Memory B cell (primary cell): ENCODE data around the gene CD300LD.
A peak's percentile ranks its signal among the peaks of the same experiment; 100 is the strongest.

Experiments
- ATAC-seq: fragments of 150-1000 bp; cut with Tn5 transposase; 2 replicates; pipeline ENCODE4 v1.10.0; 2021; ENCODE audit warnings: low read depth, mild to moderate bottlenecking, moderate library complexity
- DNase-seq, 2 donors: peaks; one replicate each; pipeline ENCODE4 v3.0.0; 2022; ENCODE audit warnings: low spot score in 2 of 2
- H3K27ac Mint-ChIP-seq: one replicate; pipeline ENCODE4 v1.8.0; 2022; ENCODE audit warnings: mild to moderate bottlenecking, moderate library complexity, mixed read lengths
- H3K27me3 Mint-ChIP-seq: one replicate; pipeline ENCODE4 v1.8.0; 2022; ENCODE audit warnings: mixed read lengths
- H3K36me3 Mint-ChIP-seq: one replicate; pipeline ENCODE4 v1.8.0; 2022; ENCODE audit warnings: mild to moderate bottlenecking, mixed read lengths
- H3K4me1 Mint-ChIP-seq: one replicate; pipeline ENCODE4 v1.8.0; 2022; ENCODE audit warnings: mixed read lengths
- H3K4me3 Mint-ChIP-seq: one replicate; pipeline ENCODE4 v1.8.0; 2022; ENCODE audit warnings: mild to moderate bottlenecking, moderate library complexity, mixed read lengths
- H3K9me3 Mint-ChIP-seq: one replicate; pipeline ENCODE4 v1.8.0; 2022; ENCODE audit warnings: mixed read lengths

CD300LD gene

GRCh38 chr17:74601944-74602572, 10.0 kb upstream of the CD300LD start:
- DNase-seq (peak in 1 of 2 donors; percentile 20), ATAC-seq (no peak)
- Mint-ChIP-seq H3K9me3 (no peaks in the 10 kb centered on the region), H3K4me1 (peaks cover 40% of the 10 kb centered on the region), H3K36me3 (no peaks in the 10 kb centered on the region), H3K27ac (no peak overlapping the region), H3K27me3 (peaks cover 19% of the 10 kb centered on the region), H3K4me3 (no peak overlapping the region)

DNA sequence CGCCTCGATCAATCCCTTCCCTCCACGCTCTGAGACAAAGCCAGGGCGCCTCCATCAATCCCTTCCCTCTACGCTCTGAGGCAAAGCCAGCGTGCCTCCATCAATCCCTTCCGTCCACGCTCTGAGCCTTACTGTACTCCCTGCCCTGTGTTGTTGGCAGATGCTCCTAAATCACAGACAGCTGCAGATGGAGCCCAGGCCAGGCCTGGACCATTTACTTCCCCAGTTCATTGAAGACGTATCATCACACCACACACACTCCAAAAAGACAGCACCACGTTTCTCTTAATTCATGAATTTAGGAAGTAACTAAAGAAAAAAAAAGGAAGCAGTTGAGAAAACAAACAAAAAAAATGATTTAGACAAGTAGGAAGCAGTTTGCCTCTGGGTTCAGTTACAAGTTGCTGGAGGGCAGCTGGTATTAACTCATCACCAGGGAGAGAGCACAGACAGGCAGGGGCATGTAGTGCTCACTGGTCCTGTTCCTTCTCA, 7.4 kb upstream of the CD300LD start:
- no peak for DNase-seq
- peaks cover 14% of the 10 kb centered on the region for H3K27me3 Mint-ChIP-seq

GRCh38 chr17:74599023-74599399, 6.9 kb upstream of the CD300LD start:
- H3K9me3 Mint-ChIP-seq = peaks cover 3% of the 10 kb centered on the region
- DNase-seq (no peak), ATAC-seq (no peak)
- H3K27me3 Mint-ChIP-seq = peaks cover 14% of the 10 kb centered on the region
- H3K4me1 Mint-ChIP-seq = peaks cover 37% of the 10 kb centered on the region
- no peak overlapping the region for H3K4me3 Mint-ChIP-seq
- H3K27ac Mint-ChIP-seq = no peak overlapping the region
- no peaks in the 10 kb centered on the region for H3K36me3 Mint-ChIP-seq

More for the DNA sequence above, 7.4 kb upstream of the CD300LD start:
- peaks cover 3% of the 10 kb centered on the region for H3K9me3 Mint-ChIP-seq
- no peaks in the 10 kb centered on the region for H3K36me3 Mint-ChIP-seq
- peak overlapping the region; percentile 35 for H3K4me3 Mint-ChIP-seq
- H3K4me1 Mint-ChIP-seq = peaks cover 37% of the 10 kb centered on the region
- H3K27ac Mint-ChIP-seq = no peak overlapping the region
- peak; percentile 63 for ATAC-seq

DNA sequence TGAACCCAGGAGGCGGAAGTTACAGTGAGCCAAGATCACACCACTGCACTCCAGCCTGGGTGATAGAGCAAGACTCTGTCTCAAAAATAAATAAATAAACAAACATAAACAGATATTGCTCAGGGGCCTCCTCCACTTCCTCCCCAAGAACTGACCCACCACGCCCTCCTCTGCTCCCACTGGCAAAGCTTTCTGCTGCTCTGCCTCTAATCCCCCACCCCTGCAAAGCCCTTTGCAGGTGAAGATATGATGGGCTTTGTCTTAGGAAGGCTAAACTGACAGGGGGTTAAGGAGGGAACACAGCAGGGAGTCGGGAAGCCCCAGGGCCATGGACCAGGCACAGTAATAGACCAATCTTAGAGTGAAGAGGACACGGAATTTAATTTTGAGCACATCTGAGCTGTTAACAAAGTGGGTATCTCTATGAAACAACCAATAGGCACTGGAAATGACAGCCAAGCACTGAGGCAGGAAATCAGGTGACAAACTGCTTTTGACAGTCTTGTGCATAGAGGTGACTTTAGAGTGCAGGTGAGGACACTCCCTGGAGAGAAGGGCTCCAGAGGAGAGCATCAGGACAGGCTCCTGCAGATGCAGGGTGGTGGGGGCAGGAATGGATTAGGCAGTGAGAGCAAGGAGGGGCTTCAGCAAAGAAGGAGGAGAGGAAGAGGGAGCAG, 6.4 kb upstream of the CD300LD start:
- Mint-ChIP-seq H3K4me3 (peak overlapping the region; percentile 32), H3K4me1 (peaks cover 32% of the 10 kb centered on the region), H3K36me3 (no peaks in the 10 kb centered on the region), H3K27me3 (peaks cover 14% of the 10 kb centered on the region), H3K9me3 (peaks cover 3% of the 10 kb centered on the region), H3K27ac (no peak overlapping the region)
- DNase-seq (no peak), ATAC-seq (no peak)

- Mint-ChIP-seq H3K4me1 (peaks cover 31% of the 10 kb centered on the region), H3K4me3 (no peak overlapping the region), H3K27ac (no peak overlapping the region), H3K36me3 (no peaks in the 10 kb centered on the region), H3K27me3 (peaks cover 14% of the 10 kb centered on the region), H3K9me3 (peaks cover 3% of the 10 kb centered on the region)
- no peak for ATAC-seq
- no peak for DNase-seq
These were observed 5.1 kb upstream of the CD300LD start for GRCh38 chr17:74597069-74597790.

DNA sequence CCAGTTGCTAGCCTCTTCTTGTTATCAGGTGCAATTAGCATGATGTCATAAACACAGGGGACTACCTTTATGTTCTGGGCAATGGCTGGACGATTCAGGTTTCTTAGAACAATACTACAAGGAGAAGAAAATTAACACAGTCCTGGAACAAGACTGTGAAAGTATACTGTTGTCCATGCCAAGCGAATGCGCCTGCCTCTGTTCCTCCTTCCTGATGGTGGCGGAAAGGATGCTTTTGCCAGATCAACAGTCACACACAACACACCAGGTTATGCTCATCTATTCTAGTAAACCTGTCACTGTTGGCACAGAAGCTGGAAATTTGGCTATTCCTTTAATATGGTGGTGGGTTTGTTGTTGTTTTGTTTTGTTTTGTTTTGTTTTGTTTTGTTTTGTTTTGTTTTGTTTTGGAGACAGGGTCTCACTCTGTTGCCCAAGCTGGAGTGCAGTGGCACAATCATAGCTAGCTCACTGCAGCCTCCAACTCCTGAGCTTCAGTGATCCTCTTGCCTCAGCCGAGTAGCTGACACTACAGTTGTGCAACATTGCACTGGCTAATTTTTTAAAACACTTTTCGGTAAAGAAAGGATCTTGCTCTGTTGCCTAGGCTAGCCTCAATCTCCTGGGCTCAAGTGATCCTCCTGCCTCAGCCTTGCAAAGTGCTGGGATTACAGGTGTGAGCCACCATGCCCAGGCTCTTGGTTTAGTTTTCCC, 3.1 kb upstream of the CD300LD start:
- Mint-ChIP-seq H3K27ac (no peak overlapping the region), H3K27me3 (peaks cover 10% of the 10 kb centered on the region), H3K9me3 (peaks cover 3% of the 10 kb centered on the region), H3K4me3 (no peak overlapping the region), H3K36me3 (no peaks in the 10 kb centered on the region), H3K4me1 (peaks cover 27% of the 10 kb centered on the region)
- no peak for ATAC-seq
- DNase-seq = no peak

DNA sequence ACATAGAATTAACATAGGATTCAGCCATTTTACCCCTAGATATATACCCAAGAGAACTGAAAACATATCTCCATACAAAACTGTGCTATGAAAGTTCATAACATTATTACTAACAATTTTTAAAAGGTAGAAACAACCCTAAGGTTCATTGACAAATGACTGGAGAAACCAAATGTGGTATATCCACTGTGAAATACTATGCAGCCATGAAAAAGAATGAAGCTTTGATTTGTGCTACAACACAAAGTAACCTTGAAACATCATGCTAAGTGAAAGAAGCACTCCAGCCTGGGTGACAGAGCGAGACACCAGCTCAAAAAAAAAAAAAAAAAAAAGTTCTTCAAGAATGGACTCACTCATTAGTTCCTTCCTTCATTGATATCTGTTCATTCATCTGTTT, 580 bp downstream of the CD300LD start:
- H3K27ac Mint-ChIP-seq = no peak overlapping the region

DNA sequence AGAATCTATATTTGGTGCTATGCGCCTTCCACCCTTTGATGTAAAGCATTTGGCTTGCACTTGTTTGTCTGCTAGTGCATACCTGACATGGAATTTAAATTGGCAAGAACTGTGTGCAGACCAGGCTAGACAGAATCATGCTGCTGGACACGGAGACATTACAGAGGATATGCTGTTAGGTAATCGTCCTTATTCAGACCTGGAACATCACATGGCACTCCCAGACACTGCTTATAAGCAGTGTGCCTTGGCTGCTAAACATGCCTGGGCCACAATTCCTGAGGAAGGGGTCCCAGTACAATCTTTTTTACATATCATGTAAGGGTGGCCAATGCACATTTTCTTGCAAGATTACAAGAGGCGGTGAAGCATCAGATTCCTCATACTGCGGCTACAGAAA, 6.4 kb downstream of the CD300LD start:
- H3K27ac Mint-ChIP-seq = no peak overlapping the region
- H3K9me3 Mint-ChIP-seq = peaks cover 5% of the 10 kb centered on the region
- H3K27me3 Mint-ChIP-seq = peaks cover 13% of the 10 kb centered on the region
- no peak overlapping the region for H3K4me3 Mint-ChIP-seq
- DNase-seq = no peak
- no peaks in the 10 kb centered on the region for H3K4me1 Mint-ChIP-seq
- H3K36me3 Mint-ChIP-seq = no peaks in the 10 kb centered on the region
- no peak for ATAC-seq

More for the DNA sequence above, 580 bp downstream of the CD300LD start:
- H3K9me3 Mint-ChIP-seq = peaks cover 3% of the 10 kb centered on the region
- H3K4me1 Mint-ChIP-seq = peaks cover 10% of the 10 kb centered on the region
- H3K36me3 Mint-ChIP-seq = no peaks in the 10 kb centered on the region
- ATAC-seq = no peak
- no peak overlapping the region for H3K4me3 Mint-ChIP-seq
- H3K27me3 Mint-ChIP-seq = peaks cover 9% of the 10 kb centered on the region
- DNase-seq = no peak

GRCh38 chr17:74584292-74585060, 7.6 kb downstream of the CD300LD start:
- Mint-ChIP-seq H3K4me3 (no peak overlapping the region), H3K27me3 (peaks cover 12% of the 10 kb centered on the region), H3K27ac (no peak overlapping the region), H3K4me1 (peaks cover 2% of the 10 kb centered on the region), H3K9me3 (peaks cover 5% of the 10 kb centered on the region), H3K36me3 (no peaks in the 10 kb centered on the region)
- ATAC-seq (no peak), DNase-seq (no peak)

DNA sequence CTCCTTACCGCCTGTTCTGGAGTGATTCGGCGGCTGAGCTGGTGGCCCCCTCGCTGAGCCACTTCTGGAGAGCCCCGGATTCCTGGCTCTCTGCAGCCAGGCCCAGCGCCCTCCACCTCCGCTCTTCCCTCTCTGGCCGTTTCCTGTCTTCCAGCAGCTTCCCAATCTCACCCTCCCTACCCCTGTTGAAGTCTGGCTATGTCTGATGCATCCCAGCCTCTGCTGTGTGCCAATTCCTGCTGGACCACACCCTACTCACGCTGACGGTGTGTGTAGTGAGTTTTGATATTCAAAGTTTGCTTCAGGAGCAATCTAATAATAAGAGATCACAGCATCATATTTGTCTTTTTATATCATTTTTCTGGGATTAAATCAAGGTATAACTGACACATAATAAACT, 9.4 kb downstream of the CD300LD start:
- peaks cover 2% of the 10 kb centered on the region for H3K4me1 Mint-ChIP-seq
- peaks cover 5% of the 10 kb centered on the region for H3K9me3 Mint-ChIP-seq
- no peaks in the 10 kb centered on the region for H3K36me3 Mint-ChIP-seq
- H3K4me3 Mint-ChIP-seq = no peak overlapping the region
- ATAC-seq (no peak), DNase-seq (no peak)
- no peak overlapping the region for H3K27ac Mint-ChIP-seq
- H3K27me3 Mint-ChIP-seq = peaks cover 16% of the 10 kb centered on the region

GRCh38 chr17:74579900-74580299, 12.2 kb downstream of the CD300LD start:
- no peak overlapping the region for H3K27ac Mint-ChIP-seq
- no peak overlapping the region for H3K4me3 Mint-ChIP-seq
- peaks cover 5% of the 10 kb centered on the region for H3K9me3 Mint-ChIP-seq

GRCh38 chr17:74578979-74579378, 13.1 kb downstream of the CD300LD start:
- Mint-ChIP-seq H3K4me3 (no peak overlapping the region), H3K27ac (no peak overlapping the region), H3K36me3 (no peaks in the 10 kb centered on the region), H3K27me3 (peaks cover 10% of the 10 kb centered on the region), H3K9me3 (no peaks in the 10 kb centered on the region), H3K4me1 (peaks cover 6% of the 10 kb centered on the region)
- DNase-seq (no peak), ATAC-seq (no peak)

More at GRCh38 chr17:74579900-74580299, 12.2 kb downstream of the CD300LD start:
- DNase-seq (no peak), ATAC-seq (no peak)
- no peaks in the 10 kb centered on the region for H3K36me3 Mint-ChIP-seq
- H3K27me3 Mint-ChIP-seq = peaks cover 10% of the 10 kb centered on the region
- H3K4me1 Mint-ChIP-seq = peaks cover 6% of the 10 kb centered on the region

DNA sequence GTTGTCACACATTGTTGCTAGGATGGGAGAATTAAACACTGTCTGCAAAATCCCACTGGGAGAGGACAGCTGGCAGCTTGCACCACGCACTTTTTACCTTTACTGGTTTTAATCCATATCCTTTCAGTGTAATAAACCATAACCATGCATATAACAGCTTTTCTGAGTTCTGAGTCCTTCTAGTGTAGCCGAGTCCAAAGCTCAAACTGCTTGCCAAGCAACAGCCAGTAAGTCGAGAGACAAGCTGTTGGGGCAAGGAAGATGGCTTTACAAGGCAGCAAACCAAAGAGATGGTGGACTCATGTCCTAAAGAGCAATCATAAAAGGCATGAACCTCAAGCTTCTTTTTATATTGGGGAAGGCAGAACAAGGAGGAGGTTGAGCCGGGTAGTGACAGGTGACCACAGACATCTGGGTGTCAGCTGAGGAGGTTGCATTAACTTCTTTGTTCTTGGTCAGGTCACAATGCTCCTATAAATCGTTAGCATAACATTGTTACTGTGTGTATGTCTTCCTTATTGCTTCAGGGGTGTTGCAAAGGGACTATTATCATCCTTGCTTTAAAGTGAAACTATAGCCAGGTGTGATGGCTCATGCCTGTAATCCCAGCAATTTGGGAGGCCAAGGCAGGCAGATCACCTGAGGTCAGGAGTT, 17.5 kb downstream of the CD300LD start:
- Mint-ChIP-seq H3K36me3 (no peaks in the 10 kb centered on the region), H3K27ac (no peak overlapping the region), H3K4me3 (no peak overlapping the region), H3K4me1 (peaks cover 4% of the 10 kb centered on the region), H3K27me3 (peaks cover 9% of the 10 kb centered on the region), H3K9me3 (no peaks in the 10 kb centered on the region)
- ATAC-seq (no peak), DNase-seq (no peak)
